Esophagus mucosa (tissue), 1 donor: ENCODE data around the gene SLC19A3. TPM values are rescaled to one million over a fixed set of nuclear protein-coding genes. Genes with fewer than 3 reads are reported as not detected.
"Not testable (repeated sequence)": the region's sequence is repeated elsewhere in the genome, so short reads cannot be mapped to it uniquely, and the experiment has no call there.

Experiments
- ATAC-seq: fragments of 200-7000 bp; cut with Tn5 transposase; one replicate; pipeline ENCODE4 v1.9.1; 2020
- total RNA-seq: library from RNA; stranded (reverse); gene quantifications from one replicate; pipeline ENCODE4 v1.2.4, GENCODE V29; 2023
- donor health status: DM: yes; HTN: yes; CAD: no.

Gene SLC19A3
- 1.5 TPM for total RNA-seq

DNA sequence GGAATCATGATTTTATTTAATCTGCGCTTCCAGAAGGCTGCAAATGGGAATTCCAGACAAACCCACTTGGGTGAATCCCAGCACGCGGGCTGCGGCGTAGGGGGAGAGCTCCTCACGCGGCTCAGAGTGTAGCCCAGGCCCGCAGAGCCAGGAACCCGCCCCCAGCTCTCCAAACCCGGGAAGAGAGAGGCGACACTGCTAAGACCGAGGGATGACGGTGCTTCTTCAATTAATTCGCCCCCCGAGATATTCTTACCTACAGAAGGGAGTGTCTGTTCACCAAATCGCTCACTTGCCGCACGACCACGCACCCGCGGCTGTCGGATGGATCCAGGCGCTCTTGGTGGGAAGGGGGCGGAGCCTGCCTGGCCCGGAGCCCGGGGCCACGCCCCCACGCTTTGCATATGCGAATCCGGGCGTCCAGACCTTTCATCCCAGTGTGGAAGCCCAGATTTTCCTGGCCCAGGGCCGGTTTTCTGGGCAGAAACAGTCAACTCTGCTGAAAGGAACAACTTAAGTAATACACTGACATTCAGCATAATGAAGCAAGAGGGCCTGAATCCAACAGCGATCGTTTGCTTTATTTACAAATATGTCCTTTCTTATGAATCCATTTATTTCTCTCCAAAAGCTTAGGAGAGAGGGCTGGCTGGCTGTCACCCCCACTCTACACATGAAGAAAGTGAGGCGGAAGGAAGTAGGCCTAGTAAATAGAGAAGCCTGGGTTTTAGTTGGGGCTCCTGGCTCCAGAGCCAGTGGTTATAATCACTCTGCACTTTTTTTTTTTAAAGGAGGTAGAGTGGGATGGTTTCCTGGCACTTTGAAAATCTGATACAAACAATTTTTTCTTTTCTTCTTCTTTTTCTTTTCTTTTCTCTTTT is at the start of gene SLC19A3:
Gene SLC19A3, minus strand, starts transcription at position 342 of the 881 bp plus-strand sequence. CDS start 15,710 bp downstream, outside the sequence.
- peak; percentile 79 for ATAC-seq

- ATAC-seq = peak; percentile 89
Observed at GRCh38 chr2:227766373-227766883, 48.6 kb upstream of the SLC19A3 start.

DNA sequence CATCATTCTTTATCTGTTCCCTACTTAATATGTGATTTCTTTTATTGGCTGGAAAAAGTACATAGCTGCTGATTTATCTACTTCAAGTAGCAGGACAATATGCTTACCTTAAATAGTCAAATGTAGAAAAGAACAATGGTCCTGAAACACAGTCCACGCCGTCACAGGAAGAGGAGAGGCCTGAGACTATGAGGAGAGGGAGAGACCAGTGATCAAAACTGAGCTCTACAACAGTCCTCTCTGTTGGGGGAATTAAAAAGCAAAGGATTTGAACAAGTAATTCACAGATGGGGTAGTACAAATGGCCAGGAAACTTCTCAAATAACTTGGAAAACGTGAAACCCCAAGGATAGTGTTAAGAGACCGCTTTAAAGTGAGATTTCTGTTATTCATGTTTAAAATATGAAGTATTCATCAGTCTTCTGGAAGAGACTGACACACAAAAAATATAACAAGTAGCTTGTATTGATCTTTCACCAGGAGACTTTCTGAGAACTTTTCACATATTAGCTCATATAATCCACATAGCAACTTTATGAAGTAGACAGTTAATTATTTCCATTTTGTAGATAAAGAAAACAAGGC is 48.1 kb upstream of the SLC19A3 start:
- no peak for ATAC-seq

DNA sequence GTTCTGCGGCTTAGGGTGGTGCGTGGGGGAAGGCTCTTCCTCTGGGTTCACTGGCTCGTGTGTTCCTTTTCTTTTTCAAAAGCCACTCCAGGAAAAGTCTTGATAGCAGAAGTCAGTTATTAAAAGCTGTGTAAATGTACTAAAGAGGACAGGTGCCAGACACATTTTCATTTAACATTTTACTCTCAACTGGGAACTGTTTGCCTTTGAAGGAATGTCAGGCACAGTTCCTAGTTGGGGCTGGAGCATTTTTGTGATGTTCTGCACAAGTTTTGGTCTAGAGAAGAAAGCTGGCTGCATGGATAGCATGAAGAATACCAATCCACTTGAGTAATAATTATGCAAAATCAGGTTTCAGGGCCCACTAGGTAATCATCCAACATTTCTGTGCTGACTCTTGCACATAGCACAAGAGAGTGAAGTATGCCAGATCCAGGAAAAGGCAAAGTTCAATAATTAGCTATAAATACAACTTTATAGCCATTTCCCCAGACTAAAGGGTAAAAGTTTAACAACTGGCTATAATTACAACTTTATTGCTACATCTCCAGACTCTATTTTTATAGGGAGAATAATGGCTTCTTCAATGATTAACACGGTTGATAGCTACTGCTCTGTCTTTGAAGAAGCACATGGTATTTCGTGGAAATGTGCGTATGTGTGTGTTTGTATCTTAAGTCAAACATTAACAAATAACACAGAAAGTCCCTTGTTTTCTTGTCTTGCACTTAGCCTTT is 44.1 kb upstream of the SLC19A3 start:
- no peak for ATAC-seq

GRCh38 chr2:227759411-227760118 is 41.7 kb upstream of the SLC19A3 start:
- ATAC-seq = peak; percentile 99

GRCh38 chr2:227756261-227756660 is 38.4 kb upstream of the SLC19A3 start:
- ATAC-seq = not testable (repeated sequence)

DNA sequence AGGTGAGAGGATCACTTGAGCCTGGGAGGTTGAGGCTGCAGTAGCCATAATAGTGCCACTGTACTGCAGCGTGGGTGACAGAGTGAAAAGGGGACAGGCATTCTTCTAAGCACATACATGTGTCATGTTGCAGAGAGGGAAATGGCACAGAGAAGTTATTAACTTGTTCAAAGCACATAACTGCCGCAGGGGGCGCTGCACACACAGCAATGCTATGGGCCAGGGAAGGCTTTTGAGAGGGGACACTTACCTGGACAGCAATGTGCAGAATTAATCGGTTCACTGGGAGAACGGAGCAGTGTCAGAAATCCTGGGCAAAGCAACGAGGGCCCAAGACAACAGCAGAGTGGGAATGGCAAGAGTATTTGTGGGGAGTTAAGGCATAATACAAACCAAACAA is 30.3 kb upstream of the SLC19A3 start:
- ATAC-seq = no peak

DNA sequence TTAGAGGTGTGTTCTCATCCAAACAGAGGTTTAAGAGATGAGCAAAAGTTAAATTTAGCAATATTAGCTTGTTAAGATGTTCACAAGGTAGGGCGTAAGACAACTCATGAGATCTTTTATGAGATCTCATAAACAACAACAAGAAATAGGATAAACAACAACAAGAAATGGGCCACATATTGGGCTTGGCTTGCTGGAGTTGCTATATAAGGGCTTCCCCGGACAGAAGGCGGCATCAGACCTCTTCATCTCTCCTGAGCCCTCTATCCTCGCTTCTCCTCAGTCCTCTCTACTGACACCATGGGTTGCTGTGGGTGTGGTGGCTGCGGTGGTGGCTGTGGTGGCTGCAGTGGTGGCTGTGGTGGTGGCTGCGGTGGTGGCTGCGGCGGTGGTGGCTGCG is 27.8 kb upstream of the SLC19A3 start, which contains the start of gene SCYGR8:
Gene SCYGR8, plus strand, starts transcription at position 301 of the 400 bp plus-strand sequence. Its CDS starts 0 bp downstream, at position 301.
- ATAC-seq = no peak

DNA sequence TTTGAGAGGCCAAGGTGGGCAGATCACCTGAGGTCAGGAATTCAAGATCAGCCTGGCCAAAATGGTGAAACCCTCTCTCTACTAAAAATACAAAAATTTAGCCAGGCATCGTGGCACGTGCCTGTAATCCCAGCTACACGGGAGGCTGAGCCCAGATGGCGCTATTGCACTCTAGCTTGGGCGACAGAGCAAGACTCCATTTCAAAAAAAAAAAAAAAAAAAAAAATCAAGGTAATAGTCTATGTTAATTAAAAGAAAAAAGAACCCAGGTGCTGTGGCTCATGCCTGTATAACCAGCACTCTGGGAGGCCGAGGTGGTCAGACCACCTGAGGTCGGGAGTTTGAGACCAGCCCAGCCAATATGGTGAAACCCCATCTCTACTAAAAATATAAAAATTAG is 22.9 kb upstream of the SLC19A3 start:
- not testable (repeated sequence) for ATAC-seq

GRCh38 chr2:227739351-227739750 is 21.5 kb upstream of the SLC19A3 start:
- no peak for ATAC-seq

GRCh38 chr2:227728035-227728434 is 10.2 kb upstream of the SLC19A3 start, which contains the start of gene SCYGR7:
Gene SCYGR7, plus strand, starts transcription at chr2:227728335. Its CDS starts 0 bp downstream, at chr2:227728335.
- ATAC-seq = no peak

DNA sequence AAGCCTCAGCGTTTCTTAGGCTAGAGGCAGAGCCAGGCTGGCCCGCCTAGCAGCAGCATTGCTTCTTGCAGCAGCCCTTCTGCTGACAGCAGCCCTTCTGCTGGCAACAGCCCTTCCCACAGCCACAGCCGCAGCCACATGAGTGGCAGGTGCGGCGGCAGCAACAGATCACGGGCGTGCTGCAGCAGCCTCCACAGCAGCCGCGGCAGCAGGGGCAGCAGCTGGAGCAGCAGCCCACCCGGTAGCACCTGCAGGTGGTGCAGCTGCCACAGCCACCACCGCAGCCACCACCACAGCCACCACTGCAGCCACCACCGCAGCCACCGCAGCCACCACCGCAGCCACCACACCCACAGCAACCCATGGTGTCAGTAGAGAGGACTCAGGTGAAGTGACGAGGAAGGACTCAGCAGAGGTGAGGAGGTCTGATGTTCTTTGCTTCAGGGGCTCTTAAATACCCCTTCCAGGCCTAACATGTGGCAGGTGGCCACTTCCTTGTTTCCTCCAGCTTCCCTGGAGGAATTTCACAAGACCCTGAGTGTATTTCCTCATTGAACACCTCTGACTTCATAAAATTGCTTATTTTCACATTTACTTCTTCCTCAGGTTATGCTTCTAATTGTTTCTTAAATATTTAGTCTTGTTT is 6.7 kb upstream of the SLC19A3 start, which contains the start of gene SCYGR6:
Gene SCYGR6, minus strand, starts transcription at position 364 of the 646 bp plus-strand sequence. Its CDS starts 0 bp downstream, at position 364.
- no peak for ATAC-seq

DNA sequence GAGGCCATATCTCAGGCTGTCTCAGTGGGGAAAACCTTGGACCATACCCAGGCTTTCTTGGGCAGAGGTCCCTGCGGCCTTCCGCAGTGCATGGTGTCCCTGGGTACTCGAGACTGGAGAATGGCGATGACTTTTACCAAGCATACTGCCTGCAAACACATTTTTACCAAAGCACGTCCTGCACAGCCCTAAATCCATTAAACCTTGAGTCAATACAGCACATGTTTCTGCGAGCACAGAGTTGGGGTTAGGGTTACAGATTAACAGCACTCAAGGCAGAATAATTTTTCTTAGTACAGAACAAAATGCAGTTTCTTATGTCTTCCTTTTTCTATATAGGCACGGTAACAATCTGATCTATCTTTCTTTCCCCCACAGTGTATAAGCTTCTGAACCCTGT is 5.0 kb upstream of the SLC19A3 start:
- ATAC-seq = not testable (repeated sequence)

GRCh38 chr2:227720680-227721079 is 2.9 kb upstream of the SLC19A3 start:
- peak; percentile 66 for ATAC-seq

- peak; percentile 47 for ATAC-seq
Observed at GRCh38 chr2:227719641-227720040, 1.8 kb upstream of the SLC19A3 start.

GRCh38 chr2:227716501-227716900 is 1.3 kb downstream of the SLC19A3 start:
- ATAC-seq = no peak

- no peak for ATAC-seq
Observed at GRCh38 chr2:227713291-227713690, 4.5 kb downstream of the SLC19A3 start.

DNA sequence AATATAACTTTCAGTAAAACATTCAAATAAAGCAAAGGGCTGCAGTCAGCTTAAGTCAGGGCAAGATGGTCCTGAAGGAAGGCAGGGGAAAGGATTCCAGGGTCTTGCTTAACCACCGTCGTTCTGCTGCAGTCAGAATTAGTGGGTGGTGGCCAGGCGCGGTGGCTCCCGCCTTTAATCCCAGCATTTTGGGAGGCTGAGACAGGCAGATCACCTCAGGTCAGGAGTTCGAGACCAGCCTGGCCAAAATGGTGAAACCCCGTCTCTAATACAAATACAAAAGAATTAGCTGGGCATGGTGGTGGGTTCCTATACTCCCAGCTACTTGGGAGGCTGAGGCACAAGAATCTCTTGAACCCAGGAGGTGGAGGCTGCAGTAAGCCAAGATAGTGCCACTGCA is 6.8 kb downstream of the SLC19A3 start:
- ATAC-seq = no peak

DNA sequence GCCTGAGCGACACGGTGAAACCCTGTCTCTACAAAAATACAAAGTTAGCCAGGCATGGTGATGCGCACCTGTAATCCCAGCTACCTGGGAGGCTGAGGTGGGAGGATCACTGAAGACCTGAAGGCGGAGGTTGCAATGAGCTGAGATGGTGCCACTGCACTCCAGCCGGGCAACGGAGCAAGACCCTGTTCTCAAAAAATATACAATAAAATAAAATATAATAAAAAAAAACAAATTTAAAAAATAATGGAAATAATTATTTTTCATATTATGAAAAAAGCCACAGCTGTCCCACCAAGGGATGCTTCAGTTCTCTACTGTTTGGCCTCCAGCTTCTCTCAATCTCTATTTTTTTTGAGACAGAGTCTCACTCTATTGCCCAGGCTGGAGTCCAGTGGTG is 10.4 kb downstream of the SLC19A3 start:
- no peak for ATAC-seq

DNA sequence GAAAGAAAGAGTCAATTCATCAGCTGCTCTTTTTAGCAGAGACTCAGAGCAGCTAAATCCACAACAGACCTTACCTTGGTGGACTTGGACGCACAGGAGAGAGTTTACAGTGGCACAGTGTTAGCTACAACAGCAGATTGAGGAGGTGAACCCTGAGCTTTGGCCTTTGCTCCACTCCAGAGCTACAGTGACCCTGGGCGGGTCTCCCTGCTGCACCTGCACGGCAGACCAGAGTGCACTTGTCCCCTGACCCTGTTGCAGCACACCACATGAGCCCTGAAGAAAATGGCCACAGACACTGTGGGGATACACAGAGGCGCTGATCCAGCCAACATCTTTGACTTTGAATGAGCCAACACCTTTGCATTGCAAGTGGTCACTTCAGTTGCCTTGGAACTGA is 11.0 kb downstream of the SLC19A3 start:
- ATAC-seq = no peak

DNA sequence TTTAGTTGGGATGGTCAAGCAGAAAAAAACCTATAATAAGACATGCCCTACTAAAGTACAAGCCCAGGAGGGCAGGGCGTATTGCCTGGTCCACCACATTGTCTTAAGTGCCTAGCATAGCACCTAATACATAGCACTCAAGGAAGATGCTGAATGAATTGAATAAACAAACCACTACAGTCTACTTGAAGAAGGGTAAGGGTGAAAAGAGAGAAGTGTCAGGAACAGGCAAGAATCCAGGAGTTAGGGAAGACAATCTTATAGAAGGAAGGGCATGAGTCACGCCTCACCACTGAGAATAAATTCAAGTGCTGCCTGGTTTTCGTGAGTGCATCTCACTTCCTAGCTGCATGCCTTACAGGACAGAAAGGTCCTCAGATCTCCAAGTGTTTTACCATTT is 13.9 kb downstream of the SLC19A3 start:
- no peak for ATAC-seq
